BE2C (cell line): ENCODE data around the gene GPC3.
"Not testable (repeated sequence)": the region's sequence is repeated elsewhere in the genome, so short reads cannot be mapped to it uniquely, and the experiment has no call there.

Source experiments
- DNase-seq: peaks from one replicate; pipeline ENCODE4 v3.0.0-alpha.2; 2020
- H3K27me3 ChIP-seq: fragments of 250-450 bp; sonication (Bioruptor Pico); 2 replicates; pipeline ENCODE4 v1.5.1; 2020; ENCODE audit warnings: mild to moderate bottlenecking
- H3K36me3 ChIP-seq: fragments of 250-450 bp; sonication (Bioruptor Pico); 2 replicates; pipeline ENCODE4 v1.5.1; 2020; ENCODE audit warnings: mild to moderate bottlenecking
- H3K4me1 ChIP-seq: fragments of 250-450 bp; sonication (Bioruptor Pico); 2 replicates; pipeline ENCODE4 v1.5.1; 2020
- H3K4me3 ChIP-seq: 2 replicates; pipeline ENCODE4 v1.5.1; 2011; ENCODE audit warnings: low read depth, low read length
- H3K9me3 ChIP-seq: fragments of 250-450 bp; sonication (Bioruptor Pico); 2 replicates; pipeline ENCODE4 v1.5.1; 2020
- CTCF ChIP-seq: IDR thresholded peaks from 2 replicates; pipeline ENCODE4 v1.5.1; 2012; ENCODE audit warnings: mild to moderate bottlenecking, low read depth, low read length

Gene GPC3

DNA sequence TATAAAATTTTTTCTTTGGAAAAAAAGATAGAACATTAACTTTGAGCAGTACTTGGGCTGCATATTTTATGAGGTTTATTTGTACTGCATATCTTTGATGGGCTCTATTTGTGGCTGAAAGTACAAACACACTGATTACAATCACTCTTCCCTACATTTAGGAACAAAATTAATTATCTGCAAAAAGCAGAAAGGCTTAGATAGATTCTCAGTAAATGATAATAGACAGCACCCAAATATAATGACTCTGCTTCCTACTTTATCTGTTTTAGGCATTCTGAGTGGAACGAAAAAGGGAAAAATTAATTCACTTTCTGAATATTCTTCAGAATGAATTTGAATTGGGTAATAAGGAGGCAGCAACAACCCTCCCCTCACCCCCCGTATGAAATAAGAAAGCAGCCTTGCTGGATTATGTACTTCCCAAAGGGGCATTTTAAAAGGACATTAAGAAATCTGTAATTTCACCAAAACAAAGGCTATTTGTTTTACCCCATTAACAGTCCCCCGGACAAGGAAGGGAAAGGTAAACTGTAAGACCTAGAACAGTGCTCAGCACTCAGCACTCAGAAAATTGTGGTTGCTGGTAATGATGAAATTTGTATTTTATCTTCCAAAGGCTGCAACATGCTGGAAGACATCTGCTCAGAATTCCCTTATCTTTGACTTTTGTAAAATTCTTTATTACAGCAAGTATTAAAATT is 242.6 kb downstream of the GPC3 start:
- TF ChIP-seq CTCF = no peak
- no peak for DNase-seq
- Histone ChIP-seq H3K9me3 (no peaks in the 10 kb centered on the region), H3K4me3 (no peak overlapping the region), H3K36me3 (no peaks in the 10 kb centered on the region), H3K27me3 (no peaks in the 10 kb centered on the region), H3K4me1 (no peaks in the 10 kb centered on the region)

GRCh38 chrX:133741303-133741702 is 244.1 kb downstream of the GPC3 start:
- no peak for DNase-seq
- Histone ChIP-seq H3K9me3 (no peaks in the 10 kb centered on the region), H3K4me3 (no peak overlapping the region), H3K36me3 (no peaks in the 10 kb centered on the region), H3K27me3 (no peaks in the 10 kb centered on the region), H3K4me1 (no peaks in the 10 kb centered on the region)
- TF ChIP-seq CTCF = no peak

GRCh38 chrX:133726642-133727041 is 258.8 kb downstream of the GPC3 start:
- Histone ChIP-seq H3K4me3 (no peak overlapping the region), H3K4me1 (no peaks in the 10 kb centered on the region), H3K36me3 (no peaks in the 10 kb centered on the region), H3K27me3 (no peaks in the 10 kb centered on the region), H3K9me3 (no peaks in the 10 kb centered on the region)
- no peak for TF ChIP-seq CTCF
- DNase-seq = no peak

- TF ChIP-seq CTCF = no peak
- H3K9me3 ChIP-seq = no peaks in the 10 kb centered on the region
- H3K4me1 ChIP-seq = no peaks in the 10 kb centered on the region
- H3K4me3 ChIP-seq = no peak overlapping the region
- no peaks in the 10 kb centered on the region for H3K36me3 ChIP-seq
- H3K27me3 ChIP-seq = no peaks in the 10 kb centered on the region
- no peak for DNase-seq
These were observed 259.2 kb downstream of the GPC3 start for GRCh38 chrX:133726211-133726630.

- Histone ChIP-seq H3K27me3 (no peaks in the 10 kb centered on the region), H3K4me1 (no peaks in the 10 kb centered on the region), H3K4me3 (no peak overlapping the region), H3K36me3 (no peaks in the 10 kb centered on the region), H3K9me3 (no peaks in the 10 kb centered on the region)
- TF ChIP-seq CTCF = no peak
- no peak for DNase-seq
These were observed 261.5 kb downstream of the GPC3 start for GRCh38 chrX:133723930-133724329.

DNA sequence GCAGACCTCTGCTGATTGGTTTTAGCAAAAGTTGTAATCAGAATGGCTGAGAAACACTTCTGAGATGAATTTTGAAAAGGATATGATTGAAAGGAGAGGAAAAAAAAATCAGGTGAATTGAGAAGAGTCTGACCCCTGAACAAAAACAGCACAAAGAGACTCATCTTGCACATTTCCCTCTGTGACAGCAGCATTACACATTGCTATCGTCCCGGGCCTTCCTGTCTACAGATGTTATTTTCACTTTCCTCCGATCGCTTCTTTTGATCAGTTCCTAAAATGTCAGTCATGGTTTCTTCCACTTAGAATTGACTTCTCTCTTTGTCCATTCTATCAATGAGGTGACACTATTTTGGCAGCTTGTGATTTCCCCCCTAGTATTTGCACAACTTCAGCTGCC is 262.6 kb downstream of the GPC3 start:
- no peaks in the 10 kb centered on the region for H3K4me1 ChIP-seq
- no peaks in the 10 kb centered on the region for H3K9me3 ChIP-seq
- H3K4me3 ChIP-seq = no peak overlapping the region
- H3K36me3 ChIP-seq = no peaks in the 10 kb centered on the region
- TF ChIP-seq CTCF = no peak
- H3K27me3 ChIP-seq = no peaks in the 10 kb centered on the region
- DNase-seq = no peak

- not testable (repeated sequence) for H3K27me3 ChIP-seq, H3K36me3 ChIP-seq, DNase-seq, H3K4me3 ChIP-seq, H3K4me1 ChIP-seq, H3K9me3 ChIP-seq
These were observed 265.1 kb downstream of the GPC3 start for GRCh38 chrX:133720269-133720668.
